PC-9 (cell line): ENCODE results near the gene NAPSA.

ENCODE experiments used
- EZH2 ChIP-seq: fragments of 200-600 bp; sonication (generic); IDR thresholded peaks from 2 replicates; pipeline ENCODE4 v1.8.0; 2017; ENCODE audit warnings: antibody characterized with exemption, low read depth
- TF ChIP-seq, protein P1 (sequence below): fragments of 200-600 bp; sonication (generic); conservative IDR thresholded peaks from 2 replicates; pipeline ENCODE4 v1.6.1; 2017; ENCODE audit warnings: mixed run types, antibody characterized with exemption, mild to moderate bottlenecking, moderate library complexity

GRCh38 chr19:50328224-50328872 lies 37.1 kb downstream of the NAPSA start:
- TF ChIP-seq, protein P1, sequence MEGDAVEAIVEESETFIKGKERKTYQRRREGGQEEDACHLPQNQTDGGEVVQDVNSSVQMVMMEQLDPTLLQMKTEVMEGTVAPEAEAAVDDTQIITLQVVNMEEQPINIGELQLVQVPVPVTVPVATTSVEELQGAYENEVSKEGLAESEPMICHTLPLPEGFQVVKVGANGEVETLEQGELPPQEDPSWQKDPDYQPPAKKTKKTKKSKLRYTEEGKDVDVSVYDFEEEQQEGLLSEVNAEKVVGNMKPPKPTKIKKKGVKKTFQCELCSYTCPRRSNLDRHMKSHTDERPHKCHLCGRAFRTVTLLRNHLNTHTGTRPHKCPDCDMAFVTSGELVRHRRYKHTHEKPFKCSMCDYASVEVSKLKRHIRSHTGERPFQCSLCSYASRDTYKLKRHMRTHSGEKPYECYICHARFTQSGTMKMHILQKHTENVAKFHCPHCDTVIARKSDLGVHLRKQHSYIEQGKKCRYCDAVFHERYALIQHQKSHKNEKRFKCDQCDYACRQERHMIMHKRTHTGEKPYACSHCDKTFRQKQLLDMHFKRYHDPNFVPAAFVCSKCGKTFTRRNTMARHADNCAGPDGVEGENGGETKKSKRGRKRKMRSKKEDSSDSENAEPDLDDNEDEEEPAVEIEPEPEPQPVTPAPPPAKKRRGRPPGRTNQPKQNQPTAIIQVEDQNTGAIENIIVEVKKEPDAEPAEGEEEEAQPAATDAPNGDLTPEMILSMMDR = no peak
- no peak for TF ChIP-seq EZH2
